ENCODE results near the gene ARHGAP26. TPM values are rescaled to one million over a fixed set of nuclear protein-coding genes. Genes with fewer than 3 reads are reported as not detected.

ARHGAP26 gene
- total RNA-seq, 4 donors from 2014 or later, result 12.4 to 49.5 (median 31.8) TPM

- Histone ChIP-seq H3K36me3 (no peaks in the 10 kb centered on the region), H3K9me3 (no peaks in the 10 kb centered on the region), H3K4me3 (no peak overlapping the region), H3K27me3 (no peaks in the 10 kb centered on the region), H3K27ac (no peak overlapping the region), H3K4me1 (no peaks in the 10 kb centered on the region)
- TF ChIP-seq CTCF (IDR thresholded peaks at IDR 0.05), result no peak
- TF ChIP-seq POLR2A (IDR thresholded peaks at IDR 0.05), result no peak
- intact Hi-C loops (cut with DNase I; ENCODE audit: low total_unique reads), result no loop called here
- no peak for DNase-seq
These were observed 150.9 kb downstream of the ARHGAP26 start for GRCh38 chr5:142920849-142921612.

- Histone ChIP-seq H3K36me3 (no peaks in the 10 kb centered on the region), H3K9me3 (no peaks in the 10 kb centered on the region), H3K27ac (peak overlapping the region in 1 of 2 donors; percentile 22), H3K4me1 (no peaks in the 10 kb centered on the region), H3K4me3 (no peak overlapping the region), H3K27me3 (no peaks in the 10 kb centered on the region)
- no peak for DNase-seq
- intact Hi-C loops (cut with DNase I; ENCODE audit: low total_unique reads), result no loop called here
- TF ChIP-seq CTCF (IDR thresholded peaks at IDR 0.05), result peak; percentile 43 to 61 (median 53)
- no peak for TF ChIP-seq POLR2A (IDR thresholded peaks at IDR 0.05)
These were observed 152.2 kb downstream of the ARHGAP26 start for GRCh38 chr5:142922223-142922952.

GRCh38 chr5:142924135-142924883, 154.1 kb downstream of the ARHGAP26 start:
- TF ChIP-seq CTCF (IDR thresholded peaks at IDR 0.05), result peak in 1 of 4 experiments; percentile 5
- no peak for TF ChIP-seq POLR2A (IDR thresholded peaks at IDR 0.05)
- Histone ChIP-seq H3K9me3 (no peaks in the 10 kb centered on the region), H3K27ac (no peak overlapping the region), H3K36me3 (no peaks in the 10 kb centered on the region), H3K4me1 (no peaks in the 10 kb centered on the region), H3K27me3 (no peaks in the 10 kb centered on the region), H3K4me3 (no peak overlapping the region)
- DNase-seq, result no peak
- intact Hi-C loops (cut with DNase I; ENCODE audit: low total_unique reads), result no loop called here

GRCh38 chr5:142925795-142926194, 155.6 kb downstream of the ARHGAP26 start:
- TF ChIP-seq POLR2A (IDR thresholded peaks at IDR 0.05), result no peak
- TF ChIP-seq CTCF (IDR thresholded peaks at IDR 0.05), result no peak
- Histone ChIP-seq H3K9me3 (no peaks in the 10 kb centered on the region), H3K4me3 (no peak overlapping the region), H3K27me3 (no peaks in the 10 kb centered on the region), H3K36me3 (no peaks in the 10 kb centered on the region), H3K27ac (peak overlapping the region; percentile 47 to 69), H3K4me1 (no peaks in the 10 kb centered on the region)
- intact Hi-C loops (cut with DNase I; ENCODE audit: low total_unique reads), result no loop called here
- DNase-seq, result no peak
